AG04450 (cell line): ENCODE results near the gene VNN1. TPM values are rescaled to one million over a fixed set of nuclear protein-coding genes. Genes with fewer than 3 reads are reported as not detected.
"Not testable (repeated sequence)": the region's sequence is repeated elsewhere in the genome, so short reads cannot be mapped to it uniquely, and the experiment has no call there.

Experiments used
- CTCF ChIA-PET: fragments of 300-600, 350-600 bp; formaldehyde crosslinking; extraction: SDS; loops from one replicate; lab custom pipeline; 2022; ENCODE audit warnings: antibody characterized with exemption, inconsistent platforms; lab: Charles Lee
- POLR2A ChIA-PET: fragments of 350-600 bp; formaldehyde crosslinking; extraction: SDS; loops from one replicate; lab custom pipeline; 2021; ENCODE audit warnings: antibody characterized with exemption, inconsistent platforms; lab: Yijun Ruan, JAX
- DNase-seq: peaks from one replicate; pipeline ENCODE4 v3.0.0-alpha.2; 2011; ENCODE audit warnings: low read depth, low spot score
- H3K27ac ChIP-seq: one replicate; pipeline ENCODE4 v1.5.1; 2012; ENCODE audit warnings: low read depth, low read length, control low read depth
- H3K27me3 ChIP-seq: one replicate; pipeline ENCODE4 v1.6.0; 2012; ENCODE audit warnings: low read length; ENCODE audit not compliant: control insufficient read depth, insufficient read depth
- H3K4me3 ChIP-seq: 2 replicates; pipeline ENCODE4 v1.5.1; 2011; ENCODE audit warnings: mild to moderate bottlenecking, low read depth, low read length, control low read depth
- H3K9me3 ChIP-seq: 2 replicates; pipeline ENCODE4 v1.5.1; 2012; ENCODE audit warnings: low read length; ENCODE audit not compliant: control insufficient read depth, insufficient read depth
- polyA plus RNA-seq: library from polyadenylated mRNA; depleted of rRNA; stranded (reverse); fragments of >200 nt; gene quantifications from 2 replicates; pipeline ENCODE4 v1.2.3, GENCODE V29; 2011
- TF ChIP-seq, protein P1 (sequence below): IDR thresholded peaks from 2 replicates; pipeline ENCODE4 v1.5.1; 2011; ENCODE audit warnings: low read depth, low read length, control low read depth, inconsistent platforms

The VNN1 gene
- polyA plus RNA-seq, 1 experiment: 0.06 TPM

DNA sequence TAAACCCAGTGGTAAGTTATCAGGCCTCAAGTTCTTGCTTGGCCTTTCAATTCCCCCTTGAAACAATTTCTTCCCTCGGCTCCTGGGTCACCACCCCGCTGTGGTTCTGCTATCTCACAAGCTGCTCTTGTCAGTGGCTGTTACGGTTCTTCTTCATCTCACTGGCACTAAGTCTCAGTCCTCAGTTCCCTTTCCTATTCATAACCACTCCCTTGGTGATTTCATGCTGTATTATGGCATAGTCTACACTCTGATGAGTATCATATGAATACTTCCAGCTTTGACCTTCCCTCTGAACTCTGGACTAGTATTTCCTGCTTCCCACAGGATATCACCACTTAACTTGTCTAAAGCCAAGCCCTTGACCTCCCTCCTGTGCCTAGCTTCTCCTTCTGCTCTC, 62.8 kb downstream of the VNN1 start:
- H3K27ac ChIP-seq: no peak overlapping the region
- TF ChIP-seq, protein P1, sequence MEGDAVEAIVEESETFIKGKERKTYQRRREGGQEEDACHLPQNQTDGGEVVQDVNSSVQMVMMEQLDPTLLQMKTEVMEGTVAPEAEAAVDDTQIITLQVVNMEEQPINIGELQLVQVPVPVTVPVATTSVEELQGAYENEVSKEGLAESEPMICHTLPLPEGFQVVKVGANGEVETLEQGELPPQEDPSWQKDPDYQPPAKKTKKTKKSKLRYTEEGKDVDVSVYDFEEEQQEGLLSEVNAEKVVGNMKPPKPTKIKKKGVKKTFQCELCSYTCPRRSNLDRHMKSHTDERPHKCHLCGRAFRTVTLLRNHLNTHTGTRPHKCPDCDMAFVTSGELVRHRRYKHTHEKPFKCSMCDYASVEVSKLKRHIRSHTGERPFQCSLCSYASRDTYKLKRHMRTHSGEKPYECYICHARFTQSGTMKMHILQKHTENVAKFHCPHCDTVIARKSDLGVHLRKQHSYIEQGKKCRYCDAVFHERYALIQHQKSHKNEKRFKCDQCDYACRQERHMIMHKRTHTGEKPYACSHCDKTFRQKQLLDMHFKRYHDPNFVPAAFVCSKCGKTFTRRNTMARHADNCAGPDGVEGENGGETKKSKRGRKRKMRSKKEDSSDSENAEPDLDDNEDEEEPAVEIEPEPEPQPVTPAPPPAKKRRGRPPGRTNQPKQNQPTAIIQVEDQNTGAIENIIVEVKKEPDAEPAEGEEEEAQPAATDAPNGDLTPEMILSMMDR: no peak
- H3K9me3 ChIP-seq: no peaks in the 10 kb centered on the region
- no peak for DNase-seq
- ChIA-PET POLR2A (no interaction called here), CTCF (interaction anchor here (1.0 kb wide), 1 partner anchor 19 kb away, joined by 4 read pairs; no protein-coding TSS in a partner anchor)
- H3K4me3 ChIP-seq: no peak overlapping the region
- peaks cover 2% of the 10 kb centered on the region for H3K27me3 ChIP-seq

DNA sequence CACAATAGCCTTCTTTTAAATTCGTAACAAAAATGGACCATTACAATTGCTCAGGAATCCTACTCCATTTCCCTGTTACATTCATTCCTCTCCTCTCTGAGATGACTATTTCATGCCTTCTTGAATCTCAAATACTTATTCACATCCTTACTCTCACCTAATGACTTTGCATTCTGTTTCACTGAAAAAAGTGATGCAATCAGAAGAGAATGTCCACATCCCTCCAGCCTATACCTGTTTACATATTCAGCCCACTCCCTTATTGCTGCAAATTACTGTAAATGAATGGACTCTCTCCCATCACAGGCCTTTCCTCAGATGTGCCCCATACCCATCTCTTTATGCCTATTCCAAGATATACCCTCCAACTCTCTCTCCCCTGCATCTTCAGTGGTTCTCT, 63.4 kb downstream of the VNN1 start:
- no peak overlapping the region for H3K27ac ChIP-seq
- no peak for DNase-seq
- peaks cover 2% of the 10 kb centered on the region for H3K27me3 ChIP-seq
- no peaks in the 10 kb centered on the region for H3K9me3 ChIP-seq
- TF ChIP-seq, protein P1: no peak
- CTCF ChIA-PET: interaction anchor here (1.0 kb wide), 1 partner anchor 20 kb away, joined by 4 read pairs; no protein-coding TSS in a partner anchor
- H3K4me3 ChIP-seq: no peak overlapping the region
- POLR2A ChIA-PET: no interaction called here

DNA sequence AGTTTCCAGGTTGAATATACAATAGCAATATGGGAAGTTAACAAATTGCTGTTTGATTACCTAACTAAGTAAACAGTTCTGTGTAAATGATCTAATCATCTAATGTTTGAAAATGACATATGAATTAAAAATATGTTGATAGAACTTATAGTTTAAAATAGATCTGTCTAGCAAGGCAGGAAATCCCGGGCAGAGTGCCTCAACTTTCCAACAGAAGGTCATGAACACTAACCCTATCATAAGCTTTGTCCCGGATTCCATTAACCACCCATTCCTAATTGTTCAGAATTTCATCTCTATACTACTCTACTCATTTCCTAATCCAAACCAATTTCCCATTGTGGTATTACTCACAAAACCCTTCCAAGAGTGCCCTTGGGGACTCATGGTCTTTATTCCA, 65.0 kb downstream of the VNN1 start:
- TF ChIP-seq, protein P1: no peak
- DNase-seq: no peak
- no peak overlapping the region for H3K27ac ChIP-seq
- H3K27me3 ChIP-seq: peaks cover 2% of the 10 kb centered on the region
- no peaks in the 10 kb centered on the region for H3K9me3 ChIP-seq
- ChIA-PET CTCF (no interaction called here), POLR2A (no interaction called here)
- H3K4me3 ChIP-seq: no peak overlapping the region

DNA sequence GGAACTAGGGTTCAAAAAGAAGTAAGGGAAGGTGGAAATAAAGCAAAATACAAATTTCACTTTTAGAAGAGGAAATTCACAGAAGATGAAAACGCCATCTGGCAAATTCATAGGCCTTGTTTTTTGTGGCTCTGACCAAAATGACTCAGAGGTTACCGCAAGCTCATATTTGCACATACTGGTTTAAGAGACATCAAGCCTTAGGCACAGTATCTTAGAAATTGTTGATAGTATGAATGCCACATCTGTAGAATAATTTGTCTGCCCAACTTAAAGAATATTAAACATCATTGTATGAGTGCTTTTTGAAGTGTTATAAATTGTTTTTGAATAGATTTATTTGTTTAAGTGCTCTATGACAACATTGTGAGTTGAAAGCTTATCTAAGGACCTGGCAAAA, 65.5 kb downstream of the VNN1 start:
- H3K27ac ChIP-seq: no peak overlapping the region
- peaks cover 2% of the 10 kb centered on the region for H3K27me3 ChIP-seq
- H3K9me3 ChIP-seq: no peaks in the 10 kb centered on the region
- ChIA-PET CTCF (no interaction called here), POLR2A (no interaction called here)
- no peak overlapping the region for H3K4me3 ChIP-seq
- DNase-seq: no peak
- TF ChIP-seq, protein P1: no peak

DNA sequence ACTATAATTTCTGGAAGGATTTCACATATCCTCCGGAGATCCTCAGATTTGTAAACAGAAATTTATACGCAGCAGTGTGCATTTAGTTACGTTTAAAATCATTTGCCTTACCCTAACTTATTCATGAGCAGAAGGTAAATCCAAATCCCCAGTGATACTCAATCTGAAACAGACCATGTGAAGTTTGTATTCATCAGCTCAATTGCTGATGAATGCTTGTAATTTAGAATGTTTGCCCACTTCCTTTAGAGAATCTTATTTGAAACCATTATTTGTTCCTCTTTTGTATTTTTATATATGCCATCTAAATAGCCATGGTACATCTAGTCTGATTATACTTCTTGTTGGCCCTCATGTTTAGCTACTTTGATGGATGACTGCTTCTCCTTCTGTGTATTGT, 70.3 kb downstream of the VNN1 start:
- TF ChIP-seq, protein P1: no peak
- H3K27me3 ChIP-seq: peaks cover 4% of the 10 kb centered on the region
- ChIA-PET CTCF (no interaction called here), POLR2A (no interaction called here)
- H3K4me3 ChIP-seq: no peak overlapping the region
- H3K27ac ChIP-seq: no peak overlapping the region
- DNase-seq: no peak
- H3K9me3 ChIP-seq: no peaks in the 10 kb centered on the region

DNA sequence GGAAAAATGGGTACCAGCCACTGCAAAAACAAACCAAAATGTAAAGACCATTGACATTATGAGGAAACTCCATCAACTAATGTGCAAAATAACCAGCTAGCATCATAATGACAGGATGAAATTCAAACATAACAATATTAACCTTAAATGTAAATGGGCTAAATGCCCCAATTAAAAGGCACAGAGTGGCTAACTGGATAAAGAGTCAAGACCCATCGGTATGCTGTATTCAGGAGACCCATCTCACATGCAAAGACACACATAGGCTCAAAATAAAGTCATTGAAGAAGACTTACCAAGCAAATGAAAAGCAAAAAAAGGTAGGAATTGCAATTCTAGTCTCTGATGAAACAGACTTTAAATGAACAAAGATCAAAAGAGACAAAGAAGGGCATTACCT, 76.7 kb downstream of the VNN1 start:
- H3K9me3 ChIP-seq, H3K4me3 ChIP-seq, POLR2A ChIA-PET, H3K27ac ChIP-seq, DNase-seq, H3K27me3 ChIP-seq, CTCF ChIA-PET: not testable (repeated sequence)

DNA sequence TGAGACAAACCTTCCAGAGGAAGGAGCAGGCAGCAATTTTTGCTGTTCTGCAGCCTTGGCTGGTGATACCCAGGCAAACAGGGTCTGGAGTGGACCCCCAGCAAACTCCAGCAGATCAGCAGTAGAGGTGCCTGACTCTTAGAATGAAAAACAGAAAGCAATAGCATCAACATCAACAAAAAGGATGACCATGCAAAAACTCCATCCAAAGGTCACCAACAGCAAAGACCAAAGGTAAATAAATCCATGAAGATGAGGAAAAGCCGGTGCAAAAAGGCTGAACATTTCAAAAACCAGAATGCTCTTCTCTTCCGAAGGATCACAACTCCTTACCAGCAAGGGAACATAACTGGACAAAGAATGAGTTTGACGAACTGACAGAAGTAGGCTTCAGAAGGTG, 77.9 kb downstream of the VNN1 start:
- H3K27ac ChIP-seq, H3K4me3 ChIP-seq, H3K27me3 ChIP-seq, H3K9me3 ChIP-seq, POLR2A ChIA-PET, CTCF ChIA-PET, DNase-seq: not testable (repeated sequence)

DNA sequence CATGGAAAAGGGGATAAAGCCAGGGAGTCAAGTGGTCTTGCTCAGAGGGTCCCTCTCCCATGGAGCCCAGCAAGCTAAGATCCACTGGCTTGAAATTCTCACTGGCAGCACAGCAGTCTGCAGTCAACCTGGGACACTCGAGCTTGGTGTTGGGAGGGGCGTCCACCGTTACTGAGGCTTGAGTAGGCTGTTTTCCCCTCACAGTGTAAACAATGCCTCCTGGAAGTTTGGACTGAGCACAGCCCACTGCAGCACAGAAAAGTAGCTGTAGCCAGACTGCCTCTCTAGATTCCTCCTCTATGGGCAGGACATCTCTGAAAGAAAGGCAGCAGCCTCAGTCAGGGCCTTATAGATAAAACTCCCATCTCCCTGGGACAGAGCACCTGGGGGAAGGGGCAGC, 78.6 kb downstream of the VNN1 start:
- DNase-seq, CTCF ChIA-PET: not testable (repeated sequence)
- POLR2A ChIA-PET: interaction anchor here (0.6 kb wide), 1 partner anchor 106 kb away, joined by 3 read pairs; no protein-coding TSS in a partner anchor

More for the DNA sequence above, 78.6 kb downstream of the VNN1 start:
- not testable (repeated sequence) for H3K27ac ChIP-seq, H3K9me3 ChIP-seq, H3K4me3 ChIP-seq, H3K27me3 ChIP-seq
